Iris pigment epithelial cell (primary cell): ENCODE data around the gene SUMF1.
A peak's percentile ranks its signal among the peaks of the same experiment; 100 is the strongest.

Experiments used
- DNase-seq: peaks from one replicate; pipeline ENCODE4 v3.0.0-alpha.2; 2011; ENCODE audit warnings: low read depth

Gene SUMF1

GRCh38 chr3:4413467-4413866 lies 53.6 kb downstream of the SUMF1 start:
- peak; percentile 31 for DNase-seq

GRCh38 chr3:4411833-4412232 lies 55.2 kb downstream of the SUMF1 start:
- no peak for DNase-seq

DNA sequence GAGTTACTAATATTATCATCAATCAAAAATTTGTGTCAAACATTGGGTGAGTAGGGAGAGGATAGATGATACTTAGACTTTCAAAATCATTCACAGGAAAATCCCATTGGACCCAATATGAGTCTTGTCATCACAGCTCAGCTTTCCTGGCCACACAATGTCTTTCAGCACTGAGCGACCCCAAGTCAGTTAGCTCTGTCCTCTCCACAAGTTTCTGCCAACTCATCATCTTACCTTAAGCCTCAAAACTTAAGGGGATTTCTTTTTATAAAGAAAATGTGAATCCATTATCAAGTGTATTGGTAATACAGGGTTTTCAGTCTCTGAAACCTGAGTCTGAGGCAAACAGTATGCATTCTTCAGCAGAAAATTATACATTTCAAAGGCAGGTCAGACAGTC lies 55.8 kb downstream of the SUMF1 start:
- DNase-seq: no peak

GRCh38 chr3:4410606-4411005 lies 56.5 kb downstream of the SUMF1 start:
- no peak for DNase-seq

GRCh38 chr3:4409971-4410573 lies 57.0 kb downstream of the SUMF1 start:
- no peak for DNase-seq

GRCh38 chr3:4409415-4409814 lies 57.7 kb downstream of the SUMF1 start:
- no peak for DNase-seq

GRCh38 chr3:4408958-4409357 lies 58.1 kb downstream of the SUMF1 start:
- DNase-seq: no peak

GRCh38 chr3:4407941-4408340 lies 59.1 kb downstream of the SUMF1 start:
- DNase-seq: no peak

- no peak for DNase-seq
Measured at GRCh38 chr3:4406746-4407568, 60.1 kb downstream of the SUMF1 start.

DNA sequence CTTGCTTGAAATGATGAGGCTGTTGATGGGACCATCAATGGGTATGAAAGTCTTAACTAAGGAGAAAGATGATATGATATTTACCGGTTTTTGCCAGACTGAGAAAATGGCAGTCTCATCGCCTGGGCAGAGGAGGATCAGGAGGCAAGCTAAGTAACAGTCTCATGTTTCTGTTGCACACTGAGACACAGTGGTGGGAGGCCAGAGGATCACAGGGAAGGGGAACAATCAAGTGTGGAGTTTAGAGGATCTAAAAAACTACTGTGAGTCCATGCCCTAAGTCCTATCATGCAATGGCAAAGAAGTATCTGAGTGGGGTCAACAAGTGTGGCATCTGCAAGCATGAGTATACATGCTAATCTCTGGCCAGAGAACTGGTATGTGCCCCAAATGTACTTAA lies 62.2 kb downstream of the SUMF1 start:
- DNase-seq: no peak

- DNase-seq: no peak
Measured at GRCh38 chr3:4401441-4401840, 65.6 kb downstream of the SUMF1 start.

DNA sequence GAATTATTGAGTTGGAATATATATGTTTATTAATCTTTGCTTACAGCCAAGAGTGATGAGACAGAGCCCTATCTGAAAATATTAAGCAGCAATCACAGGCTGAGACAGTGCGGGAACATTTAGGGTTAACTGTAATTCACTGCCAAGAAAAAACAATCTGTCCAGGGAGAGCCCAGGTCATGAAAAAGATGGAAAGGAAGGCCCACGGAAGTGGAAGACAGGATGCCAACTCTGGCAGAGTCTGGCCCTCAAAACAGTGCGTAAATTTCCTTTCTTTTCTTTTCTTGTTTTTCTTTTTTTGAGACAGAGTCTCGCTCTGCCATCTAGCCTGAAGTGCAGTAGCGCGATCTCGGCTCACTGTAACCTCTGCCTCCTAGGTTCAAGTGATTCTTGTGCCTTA lies 67.6 kb downstream of the SUMF1 start:
- DNase-seq: no peak

GRCh38 chr3:4398941-4399245 lies 68.2 kb downstream of the SUMF1 start:
- no peak for DNase-seq

- DNase-seq: no peak
Measured at GRCh38 chr3:4398120-4398940, 68.7 kb downstream of the SUMF1 start.

GRCh38 chr3:4397466-4397865 lies 69.6 kb downstream of the SUMF1 start:
- no peak for DNase-seq

GRCh38 chr3:4396542-4396941 lies 70.5 kb downstream of the SUMF1 start:
- no peak for DNase-seq

GRCh38 chr3:4396006-4396405 lies 71.1 kb downstream of the SUMF1 start:
- no peak for DNase-seq

DNA sequence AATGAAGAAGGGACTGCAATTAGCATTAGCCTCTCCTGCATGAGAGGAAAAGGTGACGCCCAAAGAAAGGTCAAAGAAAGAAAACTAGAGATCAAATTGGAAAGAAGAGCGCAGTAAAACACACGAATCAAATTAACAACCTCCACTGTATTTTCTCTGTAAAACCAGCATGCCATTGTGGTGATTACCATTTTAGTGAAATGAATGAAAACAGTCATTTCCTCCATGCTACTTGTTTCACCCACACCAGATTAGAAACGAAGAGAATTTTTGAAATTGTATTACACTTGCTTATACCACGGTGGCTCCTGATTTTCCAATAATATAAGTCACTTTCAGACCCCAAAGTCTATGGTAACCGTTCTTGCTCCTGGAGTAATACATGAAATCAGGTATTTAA lies 71.6 kb downstream of the SUMF1 start:
- peak; percentile 37 for DNase-seq

DNA sequence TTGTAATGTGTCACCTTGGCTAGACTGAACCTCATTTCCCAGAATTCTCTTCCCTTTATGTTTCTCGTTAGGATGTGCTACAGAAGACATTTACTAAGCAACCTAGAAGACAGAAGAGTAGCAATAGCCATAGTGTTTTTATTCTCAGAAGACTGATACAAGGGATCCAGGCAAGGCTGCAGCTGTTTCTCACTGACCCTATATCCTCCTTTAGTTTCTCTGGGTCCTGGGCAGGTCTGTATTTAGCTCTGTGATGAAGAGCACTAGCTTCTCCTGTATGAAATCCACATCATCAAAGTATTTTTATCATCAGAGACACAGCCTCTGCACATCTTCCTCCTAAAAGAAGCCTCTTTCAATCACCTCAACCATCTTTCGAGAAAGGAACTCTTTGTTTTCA lies 72.5 kb downstream of the SUMF1 start:
- no peak for DNase-seq

GRCh38 chr3:4394048-4394447 lies 73.0 kb downstream of the SUMF1 start:
- peak; percentile 78 for DNase-seq

- no peak for DNase-seq
Measured at GRCh38 chr3:4392992-4393391, 74.1 kb downstream of the SUMF1 start.

DNA sequence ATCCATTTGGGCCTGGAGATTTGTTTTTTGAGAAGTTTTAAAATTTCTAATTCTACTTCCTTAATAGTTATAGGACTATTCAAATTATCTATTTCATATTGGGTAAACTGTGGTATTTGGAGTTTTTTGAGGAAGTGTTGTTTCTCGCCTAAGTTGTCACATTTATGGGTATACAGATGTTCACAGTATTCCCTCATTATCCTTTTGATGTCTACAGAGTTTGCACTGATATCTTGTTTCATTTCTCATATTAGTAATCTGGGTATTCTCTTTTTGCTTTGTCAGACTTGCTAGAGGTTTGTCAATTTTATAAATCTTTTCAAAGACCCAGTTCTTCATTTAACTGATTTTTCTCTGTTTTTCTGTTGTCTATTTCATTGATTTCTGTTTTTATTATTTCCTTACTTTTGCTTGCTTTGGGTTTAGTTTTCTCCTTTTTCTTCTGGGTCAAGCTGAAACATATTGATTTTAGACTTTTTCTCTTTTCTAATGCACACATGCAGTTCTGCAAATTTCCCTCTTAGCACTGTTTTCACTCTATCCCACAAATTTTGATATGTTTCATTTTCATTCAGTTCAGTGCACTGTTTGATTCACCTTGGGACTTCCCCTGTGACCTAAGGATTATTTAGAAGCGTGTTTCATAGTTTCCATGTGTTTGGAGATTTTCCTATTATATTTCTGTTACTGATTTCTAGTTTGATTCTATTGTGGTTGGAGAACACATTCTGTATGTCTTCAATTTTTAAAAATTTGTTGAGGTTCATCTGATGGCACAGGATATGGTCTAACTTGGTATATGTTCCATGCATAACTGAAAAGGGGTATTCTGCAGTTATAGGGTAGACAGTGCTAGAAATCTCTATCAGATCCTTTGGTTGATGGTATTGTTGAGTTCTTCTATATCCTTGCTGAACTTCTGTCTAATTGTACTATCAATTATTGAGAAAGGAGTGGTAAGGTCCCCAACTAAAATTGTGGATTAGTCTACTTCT lies 79.6 kb downstream of the SUMF1 start:
- no peak for DNase-seq
